Hepatic stellate cell (primary cell): ENCODE data around the gene S100A2.
A peak's percentile ranks its signal among the peaks of the same experiment; 100 is the strongest.

Experiments used
- DNase-seq: peaks from one replicate; pipeline ENCODE4 v3.0.0; 2011; ENCODE audit warnings: low spot score

The S100A2 gene

GRCh38 chr1:153565529-153566374, at the start of gene S100A2:
Gene S100A2, minus strand, starts transcription at chr1:153565844. Its CDS starts 1,967 bp downstream, at chr1:153563877.
- peak; percentile 92 for DNase-seq

DNA sequence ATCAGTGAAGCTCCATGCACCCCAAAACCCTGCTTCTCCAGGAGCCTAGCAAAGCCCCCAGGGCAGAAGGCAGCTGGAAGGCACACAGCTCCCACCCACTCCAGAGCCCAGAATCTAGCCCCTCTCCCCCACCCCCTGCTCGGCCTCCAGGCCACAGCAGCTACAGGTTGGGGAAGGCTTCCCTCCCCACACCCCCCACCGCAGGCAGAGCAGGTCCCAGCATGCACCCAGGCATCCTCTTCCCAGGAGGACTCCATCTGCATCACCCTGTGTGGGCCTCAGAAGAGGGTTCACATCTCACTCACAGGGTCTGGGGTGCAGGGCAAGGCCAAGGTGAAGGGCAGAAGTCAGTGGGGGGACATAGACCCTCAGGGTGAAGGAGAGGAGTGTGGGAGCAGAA, 49.8 kb upstream of the S100A2 start:
- DNase-seq, result no peak

DNA sequence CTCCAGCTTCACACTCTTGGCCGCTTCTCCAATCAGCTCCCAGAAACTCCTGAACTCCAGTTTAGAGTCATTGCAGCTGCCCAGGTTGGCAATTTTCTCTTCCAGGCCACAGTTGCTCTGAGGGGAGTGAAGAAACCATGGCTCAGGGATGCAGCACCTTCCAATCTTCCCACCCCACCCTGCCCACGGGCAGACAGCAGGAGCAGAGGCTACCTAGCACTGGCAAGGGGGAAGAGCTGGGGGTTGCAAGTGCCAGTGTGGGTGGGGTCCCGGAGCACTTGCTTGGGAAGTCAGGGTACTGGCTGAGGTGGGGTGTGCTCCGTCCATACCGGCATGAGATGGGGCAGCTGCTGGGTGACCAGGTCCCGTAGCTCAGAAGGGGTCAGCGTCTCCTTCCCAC, 49.3 kb upstream of the S100A2 start:
- DNase-seq, result no peak

DNA sequence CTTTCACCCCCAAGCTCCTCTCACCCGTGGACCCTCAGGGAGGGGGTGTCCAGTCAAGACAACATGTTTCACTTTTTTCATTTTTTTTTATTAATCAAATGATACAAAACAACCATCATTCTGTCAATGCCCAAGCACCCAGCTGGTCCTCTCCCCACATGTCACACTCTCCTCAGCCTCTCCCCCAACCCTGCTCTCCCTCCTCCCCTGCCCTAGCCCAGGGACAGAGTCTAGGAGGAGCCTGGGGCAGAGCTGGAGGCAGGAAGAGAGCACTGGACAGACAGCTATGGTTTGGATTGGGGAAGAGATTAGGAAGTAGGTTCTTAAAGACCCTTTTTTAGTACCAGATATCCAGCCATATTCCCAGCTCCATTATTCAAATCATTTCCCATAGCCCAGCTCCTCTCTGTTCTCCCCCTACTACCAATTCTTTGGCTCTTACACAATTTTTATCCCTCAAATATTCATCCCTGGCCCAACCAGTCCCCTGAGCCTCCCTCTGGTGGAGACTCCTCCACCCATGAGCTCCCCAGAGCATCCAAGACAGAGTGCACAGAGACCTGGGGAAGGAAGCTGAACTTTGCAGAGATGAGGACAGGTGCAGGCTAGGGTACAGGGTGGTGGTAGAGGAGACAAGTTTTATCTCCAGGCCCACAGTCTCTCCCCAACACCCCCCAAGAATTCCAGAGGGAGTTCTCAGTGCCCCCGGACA, 48.7 kb upstream of the S100A2 start:
- no peak for DNase-seq

GRCh38 chr1:153613406-153613805, 47.8 kb upstream of the S100A2 start:
- no peak for DNase-seq

DNA sequence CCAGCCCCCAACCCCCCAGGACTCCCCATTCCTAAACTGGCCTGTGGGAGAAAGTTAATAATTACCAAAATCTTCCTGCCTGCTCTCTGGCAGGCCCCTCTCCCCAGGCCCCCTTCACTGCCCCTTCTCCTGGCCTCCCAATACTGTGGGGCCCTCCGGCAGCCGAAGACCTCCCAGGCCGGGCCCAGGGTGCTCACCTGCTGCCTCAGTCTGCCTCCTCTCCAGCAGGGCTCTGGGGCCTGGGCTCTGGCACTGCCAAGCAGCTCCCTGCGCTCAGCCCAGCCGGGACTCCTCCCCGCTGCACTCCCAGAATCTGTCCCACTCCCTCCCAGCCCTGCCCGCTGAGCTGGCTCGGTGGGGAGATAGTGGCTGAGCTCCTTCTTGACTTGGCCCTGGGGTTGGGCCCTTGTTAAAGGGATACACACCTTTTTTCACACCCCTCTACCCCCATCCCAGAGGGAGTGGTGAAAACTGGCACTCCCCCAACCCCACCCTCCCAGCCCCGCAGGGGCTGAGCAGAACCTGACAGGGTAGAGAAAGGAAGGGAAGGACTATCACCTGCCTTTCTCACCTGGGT, 47.2 kb upstream of the S100A2 start, which contains the start of gene S100A16:
S100A16 (minus strand) TSS at position 383 of the 577 bp plus-strand sequence. CDS start 4,986 bp downstream, outside the sequence.
- DNase-seq, result peak; percentile 86

GRCh38 chr1:153612111-153612754, 46.6 kb upstream of the S100A2 start:
- DNase-seq, result no peak

- DNase-seq, result no peak
These were observed 45.7 kb upstream of the S100A2 start for GRCh38 chr1:153611356-153611755.

GRCh38 chr1:153610811-153611301, 45.2 kb upstream of the S100A2 start:
- DNase-seq, result no peak

DNA sequence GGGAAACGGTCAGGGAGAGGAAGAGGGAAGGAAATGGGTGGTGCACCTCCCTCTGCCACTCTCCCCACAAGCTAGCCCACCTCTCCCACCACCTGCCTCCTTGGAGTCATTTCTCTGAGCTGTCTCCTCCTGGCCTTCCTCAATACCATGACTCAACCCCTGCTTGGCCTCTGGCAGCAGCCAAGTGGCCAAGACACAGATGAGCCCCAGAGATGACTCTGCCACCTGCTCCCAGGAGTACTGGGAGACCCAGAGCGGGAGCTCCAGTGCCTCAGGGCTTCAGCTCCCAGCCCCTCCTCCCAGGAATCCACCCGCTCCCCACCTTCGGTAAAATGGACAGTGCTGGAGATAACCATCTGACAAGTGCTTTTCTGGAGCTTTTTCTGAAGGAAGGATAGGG, 44.7 kb upstream of the S100A2 start:
- DNase-seq, result no peak

GRCh38 chr1:153609585-153609907, 43.9 kb upstream of the S100A2 start:
- DNase-seq, result no peak

DNA sequence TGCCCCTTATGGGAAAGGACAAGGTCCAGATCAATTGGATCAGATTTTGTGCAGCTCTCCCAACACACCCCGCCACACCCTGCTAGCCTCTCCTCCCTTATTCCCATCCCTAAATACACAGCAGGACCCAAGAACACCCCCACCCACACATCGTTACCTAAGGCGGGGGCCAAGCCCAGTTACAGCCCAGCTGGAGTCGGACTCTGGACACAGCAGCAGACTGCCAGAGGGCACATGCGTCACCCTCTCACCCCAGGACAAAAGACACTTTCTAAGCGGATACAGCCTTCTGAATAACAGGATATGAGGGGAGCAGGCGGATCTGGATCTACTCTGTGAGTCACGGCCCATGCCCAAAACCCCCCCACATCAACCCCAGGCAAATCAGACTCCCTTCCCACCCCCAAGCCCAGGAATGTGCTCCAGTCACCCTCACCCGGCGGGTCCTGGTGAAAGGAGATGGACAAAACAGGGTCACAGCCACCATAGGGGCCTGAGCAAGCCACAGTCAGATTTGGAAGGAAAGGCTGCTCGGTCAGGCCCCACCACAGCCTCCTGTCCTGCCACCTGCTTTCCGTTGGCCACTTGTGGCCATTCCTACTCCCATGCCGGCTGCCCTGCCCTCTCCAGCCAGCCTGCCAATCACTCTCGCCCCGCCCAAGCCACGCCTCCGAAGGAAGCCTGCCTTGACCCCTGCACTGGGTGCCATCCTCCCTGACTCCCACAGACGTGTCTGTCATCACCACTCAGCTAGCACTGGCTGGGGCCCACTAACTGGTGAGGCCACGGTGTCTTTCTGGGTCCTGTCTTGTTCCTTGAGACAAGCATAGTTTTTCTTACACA, 43.3 kb upstream of the S100A2 start:
- peak; percentile 94 for DNase-seq

- no peak for DNase-seq
These were observed 42.5 kb upstream of the S100A2 start for GRCh38 chr1:153608089-153608682.

GRCh38 chr1:153607381-153607780, 41.7 kb upstream of the S100A2 start:
- no peak for DNase-seq

- no peak for DNase-seq
These were observed 40.5 kb upstream of the S100A2 start for GRCh38 chr1:153606194-153606593.

- DNase-seq, result no peak
These were observed 37.1 kb upstream of the S100A2 start for GRCh38 chr1:153602749-153603148.

- no peak for DNase-seq
These were observed 34.2 kb upstream of the S100A2 start for GRCh38 chr1:153599847-153600246.

DNA sequence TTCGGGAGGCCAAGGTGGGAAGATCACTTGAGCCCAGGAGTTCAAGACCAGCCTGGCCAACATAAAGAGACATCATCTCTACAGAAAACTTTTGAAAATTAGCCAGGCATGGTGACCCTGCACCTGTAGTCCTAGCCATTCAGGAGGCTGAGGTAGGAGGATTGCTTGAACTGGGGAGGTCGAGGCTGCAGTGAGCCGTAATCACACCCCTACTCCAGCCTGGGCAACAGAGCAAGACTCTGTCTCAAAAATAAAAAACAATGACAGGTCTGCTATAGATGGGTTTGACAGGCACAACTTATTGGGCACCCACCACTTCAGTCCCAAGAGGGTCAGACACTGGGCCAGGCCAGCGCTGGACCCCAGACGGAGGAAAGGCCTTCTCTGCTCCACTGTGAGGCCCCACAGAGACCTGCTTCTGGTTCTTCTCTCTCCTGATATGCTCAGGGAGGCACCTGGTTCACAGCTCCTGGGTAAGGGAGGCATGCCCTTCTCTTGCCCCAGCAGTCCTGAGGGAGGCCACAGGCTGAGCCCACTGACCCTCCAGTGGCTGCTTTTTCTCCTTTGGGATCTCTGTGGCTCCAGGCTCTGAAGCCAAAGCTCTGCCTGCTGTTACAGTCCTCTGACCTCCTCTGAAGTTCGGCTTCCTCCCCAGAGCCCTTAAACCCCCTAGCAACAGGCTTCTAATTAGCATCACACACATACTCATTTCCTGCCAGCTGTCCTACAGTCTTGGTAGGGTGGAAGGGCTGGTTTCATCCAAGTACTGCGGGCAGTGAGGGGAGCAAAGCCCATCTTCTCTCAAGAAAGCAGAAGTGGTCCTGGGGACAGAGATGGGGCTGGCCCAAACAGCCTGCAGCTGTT, 32.9 kb upstream of the S100A2 start:
- peak; percentile 53 for DNase-seq

GRCh38 chr1:153597206-153597605, 31.6 kb upstream of the S100A2 start:
- DNase-seq, result peak; percentile 25

GRCh38 chr1:153592748-153593147, 27.1 kb upstream of the S100A2 start:
- DNase-seq, result no peak
